ENCODE results near the gene SHROOM1.
A peak's percentile ranks its signal among the peaks of the same experiment; 100 is the strongest.
"Not testable (repeated sequence)": the region's sequence is repeated elsewhere in the genome, so short reads cannot be mapped to it uniquely, and the experiment has no call there.

Gene SHROOM1
- total RNA-seq, result 0.30 to 0.35 reads per million in 2 experiments

GRCh38 chr5:132830436-132831094 is at the start of gene SHROOM1:
Gene SHROOM1 (minus strand): TSS chr5:132830647. CDS start chr5:132826140, 4,507 bp downstream.
- no peak for DNase-seq (ENCODE audit: low read depth)

GRCh38 chr5:132877938-132878337 is 47.5 kb upstream of the SHROOM1 start:
- no peak for DNase-seq (ENCODE audit: low read depth)

- DNase-seq (ENCODE audit: low read depth), result no peak
Observed at GRCh38 chr5:132877466-132877865, 47.0 kb upstream of the SHROOM1 start.

- DNase-seq (ENCODE audit: low read depth), result no peak
Observed at GRCh38 chr5:132876020-132876759, 45.7 kb upstream of the SHROOM1 start.

- DNase-seq (ENCODE audit: low read depth), result no peak
Observed at GRCh38 chr5:132873930-132874271, 43.5 kb upstream of the SHROOM1 start.

- DNase-seq (ENCODE audit: low read depth), result no peak
Observed at GRCh38 chr5:132873119-132873929, 42.9 kb upstream of the SHROOM1 start, which contains the start of gene LEAP2. Gene LEAP2 (plus strand): TSS chr5:132873668. CDS start chr5:132873695, 27 bp downstream.

- DNase-seq (ENCODE audit: low read depth), result no peak
Observed at GRCh38 chr5:132872788-132873118, 42.3 kb upstream of the SHROOM1 start.

GRCh38 chr5:132871459-132872284 is 41.2 kb upstream of the SHROOM1 start:
- DNase-seq (ENCODE audit: low read depth), result no peak

- no peak for DNase-seq (ENCODE audit: low read depth)
Observed at GRCh38 chr5:132870801-132871200, 40.4 kb upstream of the SHROOM1 start.

- DNase-seq (ENCODE audit: low read depth), result no peak
Observed at GRCh38 chr5:132868754-132869153, 38.3 kb upstream of the SHROOM1 start.

- no peak for DNase-seq (ENCODE audit: low read depth)
Observed at GRCh38 chr5:132867046-132867451, 36.6 kb upstream of the SHROOM1 start.

- DNase-seq (ENCODE audit: low read depth), result peak; percentile 87
Observed at GRCh38 chr5:132866342-132867045, 36.0 kb upstream of the SHROOM1 start, which contains the start of the genes GDF9 and UQCRQ. Gene GDF9 (minus strand): TSS chr5:132866469. CDS start chr5:132864533, 1,936 bp downstream. Gene UQCRQ (plus strand): TSS chr5:132866642. CDS start chr5:132866882, 240 bp downstream.

- DNase-seq (ENCODE audit: low read depth), result no peak
Observed at GRCh38 chr5:132865668-132866341, 35.4 kb upstream of the SHROOM1 start.

- no peak for DNase-seq (ENCODE audit: low read depth)
Observed at GRCh38 chr5:132860742-132861141, 30.3 kb upstream of the SHROOM1 start.

GRCh38 chr5:132859889-132860437 is 29.5 kb upstream of the SHROOM1 start:
- DNase-seq (ENCODE audit: low read depth), result no peak

GRCh38 chr5:132856011-132856410 is 25.6 kb upstream of the SHROOM1 start:
- DNase-seq (ENCODE audit: low read depth), result no peak

- not testable (repeated sequence) for DNase-seq (ENCODE audit: low read depth)
Observed at GRCh38 chr5:132854992-132855391, 24.5 kb upstream of the SHROOM1 start.

- DNase-seq (ENCODE audit: low read depth), result no peak
Observed at GRCh38 chr5:132854301-132854700, 23.9 kb upstream of the SHROOM1 start.

- no peak for DNase-seq (ENCODE audit: low read depth)
Observed at GRCh38 chr5:132853790-132854189, 23.3 kb upstream of the SHROOM1 start.

- DNase-seq (ENCODE audit: low read depth), result no peak
Observed at GRCh38 chr5:132853323-132853722, 22.9 kb upstream of the SHROOM1 start.
